Heart left ventricle (tissue), 16 donors: ENCODE results near the gene EVI2A. TPM values are rescaled to one million over a fixed set of nuclear protein-coding genes. Genes with fewer than 3 reads are reported as not detected.

Experiments
- ATAC-seq, 4 donors: fragments of 200-7000 bp; cut with Tn5 transposase; one replicate each; pipeline ENCODE4 v1.9.1; 2020 to 2022; ENCODE audit warnings: moderate library complexity in 4 of 4, mild to moderate bottlenecking in 3 of 4, moderate number of reproducible peaks in 1 of 4
- DNase-seq, 5 donors: peaks; one replicate each; pipeline ENCODE4 v3.0.0-alpha.2; 2020
- H3K27ac ChIP-seq, 12 donors: fragments of 200-600 bp; sonication (generic) in 4 of 12; one replicate each; pipeline versions ENCODE4 v1.5.0 to v1.8.0; 2016 to 2022; ENCODE audit warnings: mild to moderate bottlenecking in 2 of 12
- H3K27me3 ChIP-seq, 9 donors: fragments of 200-600 bp; sonication (generic) in 2 of 9; one replicate each; pipeline versions ENCODE4 v1.5.1 to v1.8.0; 2016 to 2022; ENCODE audit warnings: mild to moderate bottlenecking in 3 of 9
- H3K36me3 ChIP-seq, 9 donors: fragments of 200-600 bp; sonication (generic) in 2 of 9; one replicate each; pipeline versions ENCODE4 v1.5.0 to v1.8.0; 2018 to 2022; ENCODE audit warnings: mild to moderate bottlenecking in 2 of 9
- H3K4me1 ChIP-seq, 12 donors: fragments of 200-600 bp; sonication (generic) in 4 of 12; one replicate each; pipeline versions ENCODE4 v1.5.0 to v1.8.0; 2016 to 2022; ENCODE audit warnings: mild to moderate bottlenecking in 3 of 12
- H3K4me3 ChIP-seq, 12 donors: fragments of 200-600 bp; sonication (generic) in 4 of 12; one replicate each; pipeline versions ENCODE4 v1.5.0 to v1.8.0; 2017 to 2022; ENCODE audit warnings: mild to moderate bottlenecking in 9 of 12, moderate library complexity in 4 of 12
- H3K9me3 ChIP-seq, 12 donors: fragments of 200-600 bp; sonication (generic) in 4 of 12; one replicate each; pipeline versions ENCODE4 v1.5.0 to v1.8.0; 2016 to 2022; ENCODE audit warnings: mild to moderate bottlenecking in 1 of 12
- POLR2A ChIP-seq, 2 donors: fragments of 450-650 bp; IDR thresholded peaks; one replicate each; pipeline ENCODE4 v1.6.1; 2017; ENCODE audit warnings: antibody characterized with exemption in 2 of 2, mild to moderate bottlenecking in 2 of 2, moderate library complexity in 2 of 2
- WGBS, 4 donors: extraction: QIAGEN DNeasy Blood & Tissue Kit in 2 of 4; methylation state at CpG; one replicate each; pipeline versions ENCODE4 v1.1.5 to v1.1.7; 2013 to 2018; 5-methylcytosine and 5-hydroxymethylcytosine counted together
- intact Hi-C, 10 donors: fragments of 100-400 bp; cut with DNase I; formaldehyde crosslinking; loops; one replicate each; pipeline versions ENCODE4 v1.11.1 to v1.14.2; 2022
- polyA plus RNA-seq, 2 donors: library from polyadenylated mRNA; stranded (reverse); fragments of 200-250 nt; gene quantifications; one replicate each; pipeline ENCODE4 v1.2.3, GENCODE V29; 2013
- total RNA-seq, 9 donors: library from RNA; depleted of rRNA in 2 of 9; stranded (reverse); fragments of >200 nt in 2 of 9; fragmentation: NEBNext Ultra II Directional in 3 of 9; extraction: Animal tissue kit (Norgen Biotek cat#: 25700) in 3 of 9; gene quantifications; one replicate each; pipeline versions ENCODE4 v1.1.0 to v1.2.4, GENCODE V29; 2016 to 2023
- TF ChIP-seq, protein P1 (sequence below), 12 donors: fragments of 200-600 bp; sonication (generic) in 4 of 12; IDR thresholded peaks; one replicate each; pipeline versions ENCODE4 v1.5.0 to v1.8.0; 2018 to 2022; ENCODE audit warnings: antibody characterized with exemption in 12 of 12, mild to moderate bottlenecking in 5 of 12
- donor health status: ischemic (EF 13 %, LVEDD 7.1; RV severe dilation, severe dysfunction).
- donor health status: healthy with polysubstance abuse.
- donor health status: DM: no; HTN: yes; CAD: no.
- donor health status: DM: no; HTN: no; CAD: no.
- donor health status: ischemic (EF 25% LVEDD 6.9; RV normal size, moderate dysfunction).
- donor health status: ischemic (EF 25% LVEDD 5.7; RV mildly dilated, moderate dysfunction).
- donor health status: healthy.
- donor health status: DM: yes; HTN: yes; CAD: no.
- donor health status: ischemic (EF 35%, LVEDD 5.7; RV mildly dilated, moderate dysfunction).
- donor health status: nonischemic (EF 11% LVEDD 7.7; RV severe dilation, severe dysfunction).
- donor health status: DM: yes; HTN: yes; CAD: no.
- donor health status: PGD.
- donor health status: ischemic (EF 29% LVEDD 5.4; RV normal size, mild dysfunction).
- donor health status: nonischemic (EF 23%, LVEDD 6.1; RV moderate dilation, normal function).

EVI2A gene
- total and polyA plus RNA-seq, 11 donors, result 0.63 to 13.3 (median 1.9) TPM

DNA sequence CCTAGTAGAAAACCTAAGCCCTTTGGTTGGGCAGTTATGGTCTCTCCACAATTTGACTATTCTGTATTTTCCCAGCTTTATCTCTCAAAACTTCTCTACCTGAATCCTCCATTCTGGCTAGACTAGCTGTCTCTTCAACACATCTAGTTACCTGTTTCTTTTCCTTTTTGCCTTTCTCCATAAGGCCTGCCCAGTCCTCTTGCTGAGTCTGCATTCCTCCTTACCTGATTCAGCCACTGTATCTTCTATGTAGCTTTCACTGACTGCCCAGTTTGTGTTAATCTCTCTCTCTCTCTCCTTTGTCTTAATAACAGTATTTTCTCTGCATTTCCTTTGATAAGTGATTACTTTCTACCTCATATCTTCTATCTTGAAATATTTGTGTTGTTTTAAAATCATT, 2.1 kb upstream of the EVI2A start:
- TF ChIP-seq POLR2A (IDR thresholded peaks at IDR 0.05), result no peak
- ATAC-seq (no peak), DNase-seq (no peak)
- H3K9me3 ChIP-seq, result no peaks in the 10 kb centered on the region
- no peak overlapping the region for H3K4me3 ChIP-seq
- no peaks in the 10 kb centered on the region for H3K27me3 ChIP-seq
- intact Hi-C loops, result no loop called here
- H3K27ac ChIP-seq, result no peak overlapping the region
- peaks cover 0 to 16% (median 0%) of the 10 kb centered on the region in 12 donors for H3K4me1 ChIP-seq
- peaks cover 0 to 33% (median 27%) of the 10 kb centered on the region in 9 donors for H3K36me3 ChIP-seq

- Histone ChIP-seq H3K4me3 (peak overlapping the region in 1 of 12 donors; percentile 60), H3K27ac (peak overlapping the region in 1 of 12 donors; percentile 86), H3K9me3 (no peaks in the 10 kb centered on the region), H3K27me3 (no peaks in the 10 kb centered on the region), H3K4me1 (peaks cover 0 to 30% (median 6%) of the 10 kb centered on the region in 12 donors), H3K36me3 (peaks cover 0 to 21% (median 14%) of the 10 kb centered on the region in 9 donors)
- WGBS, 4 donors, result 90 to 96% (median 94%) methylated on average over 4 of the region's 4 CpGs
- DNase-seq (no peak), ATAC-seq (no peak)
- no peak for TF ChIP-seq POLR2A (IDR thresholded peaks at IDR 0.05)
- TF ChIP-seq, protein P1, sequence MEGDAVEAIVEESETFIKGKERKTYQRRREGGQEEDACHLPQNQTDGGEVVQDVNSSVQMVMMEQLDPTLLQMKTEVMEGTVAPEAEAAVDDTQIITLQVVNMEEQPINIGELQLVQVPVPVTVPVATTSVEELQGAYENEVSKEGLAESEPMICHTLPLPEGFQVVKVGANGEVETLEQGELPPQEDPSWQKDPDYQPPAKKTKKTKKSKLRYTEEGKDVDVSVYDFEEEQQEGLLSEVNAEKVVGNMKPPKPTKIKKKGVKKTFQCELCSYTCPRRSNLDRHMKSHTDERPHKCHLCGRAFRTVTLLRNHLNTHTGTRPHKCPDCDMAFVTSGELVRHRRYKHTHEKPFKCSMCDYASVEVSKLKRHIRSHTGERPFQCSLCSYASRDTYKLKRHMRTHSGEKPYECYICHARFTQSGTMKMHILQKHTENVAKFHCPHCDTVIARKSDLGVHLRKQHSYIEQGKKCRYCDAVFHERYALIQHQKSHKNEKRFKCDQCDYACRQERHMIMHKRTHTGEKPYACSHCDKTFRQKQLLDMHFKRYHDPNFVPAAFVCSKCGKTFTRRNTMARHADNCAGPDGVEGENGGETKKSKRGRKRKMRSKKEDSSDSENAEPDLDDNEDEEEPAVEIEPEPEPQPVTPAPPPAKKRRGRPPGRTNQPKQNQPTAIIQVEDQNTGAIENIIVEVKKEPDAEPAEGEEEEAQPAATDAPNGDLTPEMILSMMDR (IDR thresholded peaks at IDR 0.05), result no peak
- intact Hi-C loops, result no loop called here
These were observed 544 bp upstream of the EVI2A start for GRCh38 chr17:31321966-31322365.

DNA sequence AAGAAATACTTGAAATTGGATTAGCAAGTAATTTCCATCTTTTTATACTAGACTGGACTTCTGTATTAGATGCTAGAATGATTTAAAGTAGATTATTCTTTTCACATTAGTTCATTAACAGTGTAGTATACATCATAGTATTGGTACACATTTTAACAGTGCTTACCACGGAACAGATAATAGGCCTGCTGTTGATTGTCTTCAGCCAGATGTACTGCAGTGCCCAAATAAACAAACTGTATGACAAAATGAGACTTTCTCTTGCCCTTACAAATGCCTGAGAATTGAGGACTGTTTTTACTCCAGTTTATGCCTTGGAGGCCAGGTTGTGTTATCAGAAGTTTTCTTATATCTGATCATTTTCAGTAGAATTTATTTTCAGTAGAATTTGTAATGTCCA, 631 bp downstream of the EVI2A start:
- Histone ChIP-seq H3K36me3 (peaks cover 0 to 9% (median 3%) of the 10 kb centered on the region in 9 donors), H3K27ac (peak overlapping the region in 4 of 12 donors; percentile 20 to 86 (median 40)), H3K9me3 (no peaks in the 10 kb centered on the region), H3K27me3 (no peaks in the 10 kb centered on the region), H3K4me1 (peaks cover 0 to 42% (median 6%) of the 10 kb centered on the region in 12 donors), H3K4me3 (peak overlapping the region in 8 of 12 donors; percentile 2 to 60 (median 23))
- no peak for TF ChIP-seq POLR2A (IDR thresholded peaks at IDR 0.05)
- TF ChIP-seq, protein P1 (IDR thresholded peaks at IDR 0.05), result no peak
- ATAC-seq, result no peak
- intact Hi-C loops, result no loop called here
- 52 to 67% (median 58%) methylated on average over 1 of the region's 1 CpG for WGBS, 4 donors
- no peak for DNase-seq

GRCh38 chr17:31320241-31320640, 1.2 kb downstream of the EVI2A start:
- WGBS, 4 donors, result 86 to 92% (median 88%) methylated on average over 2 of the region's 2 CpGs
- intact Hi-C loops, result no loop called here
- DNase-seq, result no peak

More at GRCh38 chr17:31320241-31320640, 1.2 kb downstream of the EVI2A start:
- no peaks in the 10 kb centered on the region for H3K27me3 ChIP-seq
- TF ChIP-seq, protein P1 (IDR thresholded peaks at IDR 0.05), result no peak
- TF ChIP-seq POLR2A (IDR thresholded peaks at IDR 0.05), result no peak
- H3K27ac ChIP-seq, result peak overlapping the region in 2 of 12 donors; percentile 38 to 86
- peaks cover 0 to 7% (median 0%) of the 10 kb centered on the region in 9 donors for H3K36me3 ChIP-seq
- H3K4me1 ChIP-seq, result peaks cover 0 to 47% (median 6%) of the 10 kb centered on the region in 12 donors
- H3K4me3 ChIP-seq, result peak overlapping the region in 6 of 12 donors; percentile 20 to 60 (median 34)
- ATAC-seq, result no peak
- no peaks in the 10 kb centered on the region for H3K9me3 ChIP-seq
